A375 (cell line): ENCODE measurements around the gene TAF5L. TPM values are rescaled to one million over a fixed set of nuclear protein-coding genes. Genes with fewer than 3 reads are reported as not detected.

Source experiments
- small RNA-seq: library from RNA; depleted of rRNA; stranded (forward); fragments of <200 nt; gene quantifications from one replicate; pipeline ENCODE3, GENCODE V24; 2014
- total RNA-seq: library from RNA; depleted of rRNA; stranded (reverse); fragments of >200 nt; shearing (Covaris generic); gene quantifications from 2 replicates; pipeline ENCODE4 v1.2.3, GENCODE V29; 2014; rRNA removed

The TAF5L gene
- total RNA-seq = 37.8 and 43.3 TPM in 2 replicates

GRCh38 chr1:229625915-229626831 lies at the start of gene TAF5L, which contains the start of gene URB2:
Gene TAF5L (minus strand): TSS chr1:229626122. CDS start chr1:229614482, 11,640 bp downstream.
Gene URB2 (plus strand): TSS chr1:229626247. CDS start chr1:229627634, 1,387 bp downstream.

GRCh38 chr1:229558460-229559335 lies 67.2 kb downstream of the TAF5L start, which contains the start of gene ABCB10:
Gene ABCB10 (minus strand): TSS chr1:229558707. CDS start chr1:229558652, 55 bp downstream.

Small RNA genes lying within 50 kb of the gene (small RNA-seq; reads per million reads assigned to genes)
- gene HMGN2P19 (not detected), gene RNA5SP78 (0.25 reads per million)

Other genes starting within 250 kb of the TAF5L start
- not detected in 2 replicates for gene ACTA1, start 192.0 kb downstream of the TAF5L start, total RNA-seq
- 34.2 and 41.9 TPM in 2 replicates for gene NUP133, start 117.8 kb downstream of the TAF5L start, total RNA-seq
- 18.5 and 20.4 TPM in 2 replicates for gene ABCB10, start 67.4 kb downstream of the TAF5L start, total RNA-seq
- 29.8 and 34.5 TPM in 2 replicates for gene URB2, start 125 bp upstream of the TAF5L start, total RNA-seq